ENCODE data around the gene SEMA4F. TPM values are rescaled to one million over a fixed set of nuclear protein-coding genes. Genes with fewer than 3 reads are reported as not detected.
A peak's percentile ranks its signal among the peaks of the same experiment; 100 is the strongest.

SEMA4F gene
- total RNA-seq, 2 donors from 2014 or later: 3.0 to 3.9 TPM

DNA sequence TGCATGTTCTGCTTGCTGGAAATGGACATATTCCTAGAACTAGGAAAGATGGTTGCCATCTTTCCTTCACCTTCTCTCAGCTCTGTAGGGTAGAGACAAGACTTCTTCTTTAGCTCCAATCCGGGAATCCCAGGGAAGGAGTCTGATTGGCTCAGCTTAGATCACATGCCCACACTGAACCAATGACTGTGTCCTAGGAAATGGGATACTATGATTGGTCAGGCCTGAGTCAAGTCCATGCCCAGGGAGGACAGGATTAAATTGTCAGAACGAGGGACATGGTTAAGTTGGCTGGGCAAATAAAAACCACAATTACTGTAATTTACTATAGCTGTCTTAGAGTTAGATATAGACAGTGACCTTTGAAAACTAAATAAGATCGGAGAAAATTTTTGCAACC is 31.4 kb downstream of the SEMA4F start:
- Histone ChIP-seq H3K36me3 (no peaks in the 10 kb centered on the region), H3K4me1 (no peaks in the 10 kb centered on the region), H3K27ac (no peak overlapping the region), H3K9me3 (no peaks in the 10 kb centered on the region), H3K27me3 (no peaks in the 10 kb centered on the region), H3K4me3 (no peak overlapping the region)
- no peak for DNase-seq (ENCODE audit: low spot score)
- TF ChIP-seq, protein P1, sequence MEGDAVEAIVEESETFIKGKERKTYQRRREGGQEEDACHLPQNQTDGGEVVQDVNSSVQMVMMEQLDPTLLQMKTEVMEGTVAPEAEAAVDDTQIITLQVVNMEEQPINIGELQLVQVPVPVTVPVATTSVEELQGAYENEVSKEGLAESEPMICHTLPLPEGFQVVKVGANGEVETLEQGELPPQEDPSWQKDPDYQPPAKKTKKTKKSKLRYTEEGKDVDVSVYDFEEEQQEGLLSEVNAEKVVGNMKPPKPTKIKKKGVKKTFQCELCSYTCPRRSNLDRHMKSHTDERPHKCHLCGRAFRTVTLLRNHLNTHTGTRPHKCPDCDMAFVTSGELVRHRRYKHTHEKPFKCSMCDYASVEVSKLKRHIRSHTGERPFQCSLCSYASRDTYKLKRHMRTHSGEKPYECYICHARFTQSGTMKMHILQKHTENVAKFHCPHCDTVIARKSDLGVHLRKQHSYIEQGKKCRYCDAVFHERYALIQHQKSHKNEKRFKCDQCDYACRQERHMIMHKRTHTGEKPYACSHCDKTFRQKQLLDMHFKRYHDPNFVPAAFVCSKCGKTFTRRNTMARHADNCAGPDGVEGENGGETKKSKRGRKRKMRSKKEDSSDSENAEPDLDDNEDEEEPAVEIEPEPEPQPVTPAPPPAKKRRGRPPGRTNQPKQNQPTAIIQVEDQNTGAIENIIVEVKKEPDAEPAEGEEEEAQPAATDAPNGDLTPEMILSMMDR (IDR thresholded peaks at IDR 0.05): no peak

DNA sequence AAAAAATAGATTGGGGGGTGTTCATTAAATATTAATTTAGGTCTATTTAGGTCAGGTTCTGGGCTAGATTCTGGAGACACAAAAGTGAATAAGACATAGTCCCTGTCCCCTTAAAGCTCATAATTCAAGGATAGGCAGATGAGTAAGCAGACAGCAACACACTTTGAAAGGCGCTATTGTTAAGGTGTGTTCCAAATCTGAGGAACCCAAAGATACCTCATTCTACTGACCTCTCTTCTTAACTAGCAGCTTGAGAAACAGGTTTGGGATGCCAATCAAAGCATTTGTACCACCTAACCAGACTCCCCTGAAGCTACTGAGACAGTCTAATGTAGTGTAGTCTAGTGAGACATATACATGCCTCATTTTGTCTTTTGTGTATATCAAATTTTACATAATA is 34.8 kb downstream of the SEMA4F start:
- TF ChIP-seq, protein P1 (IDR thresholded peaks at IDR 0.05): no peak
- H3K4me3 ChIP-seq: no peak overlapping the region

DNA sequence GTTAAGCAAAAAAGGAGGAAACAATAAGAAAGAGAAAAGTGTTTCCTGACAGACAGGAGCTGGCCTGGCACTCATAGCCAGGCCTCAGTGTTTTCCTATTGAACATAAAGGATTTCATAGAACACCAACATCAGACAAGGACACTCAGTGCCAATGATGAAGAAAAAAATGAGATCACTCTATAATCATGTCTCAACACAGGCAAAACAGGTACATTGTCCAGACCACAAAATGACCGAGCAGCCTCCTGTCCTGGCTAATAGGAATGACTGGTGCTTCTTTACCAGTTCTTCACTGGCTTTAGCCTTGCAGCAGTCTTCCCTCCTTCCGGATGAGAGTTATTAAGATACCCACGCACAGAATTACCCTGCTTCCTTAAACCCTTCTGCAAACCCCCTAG is 35.6 kb downstream of the SEMA4F start:
- Histone ChIP-seq H3K4me1 (no peaks in the 10 kb centered on the region), H3K36me3 (no peaks in the 10 kb centered on the region), H3K27ac (no peak overlapping the region), H3K4me3 (no peak overlapping the region), H3K27me3 (no peaks in the 10 kb centered on the region), H3K9me3 (no peaks in the 10 kb centered on the region)
- TF ChIP-seq, protein P1 (IDR thresholded peaks at IDR 0.05): no peak
- no peak for DNase-seq (ENCODE audit: low spot score)

More for the DNA sequence above, 34.8 kb downstream of the SEMA4F start:
- Histone ChIP-seq H3K27me3 (no peaks in the 10 kb centered on the region), H3K4me1 (no peaks in the 10 kb centered on the region), H3K36me3 (no peaks in the 10 kb centered on the region), H3K27ac (no peak overlapping the region), H3K9me3 (no peaks in the 10 kb centered on the region)
- no peak for DNase-seq (ENCODE audit: low spot score)

DNA sequence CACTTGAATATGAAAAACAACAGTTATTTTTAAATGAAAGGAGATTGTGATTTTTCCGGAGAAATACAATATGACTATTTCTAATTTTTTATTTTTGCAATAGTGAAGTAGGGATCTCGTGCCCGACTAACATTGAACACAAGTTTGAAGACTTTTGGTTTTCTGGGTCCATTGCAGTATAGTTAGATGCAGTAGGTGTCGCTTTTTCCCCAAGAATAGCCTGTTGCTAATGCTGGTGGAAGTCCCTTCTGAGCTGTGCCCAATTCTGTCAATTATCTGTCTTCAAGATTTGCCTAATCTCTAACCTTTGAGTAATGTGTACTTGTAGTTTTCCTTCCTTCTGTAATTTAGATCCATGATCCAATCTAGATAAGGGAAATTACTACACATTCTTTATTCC is 36.5 kb downstream of the SEMA4F start:
- DNase-seq (ENCODE audit: low spot score): no peak
- Histone ChIP-seq H3K9me3 (no peaks in the 10 kb centered on the region), H3K36me3 (no peaks in the 10 kb centered on the region), H3K4me1 (no peaks in the 10 kb centered on the region), H3K4me3 (no peak overlapping the region), H3K27me3 (no peaks in the 10 kb centered on the region), H3K27ac (no peak overlapping the region)
- TF ChIP-seq, protein P1 (IDR thresholded peaks at IDR 0.05): peak; percentile 41 to 79

DNA sequence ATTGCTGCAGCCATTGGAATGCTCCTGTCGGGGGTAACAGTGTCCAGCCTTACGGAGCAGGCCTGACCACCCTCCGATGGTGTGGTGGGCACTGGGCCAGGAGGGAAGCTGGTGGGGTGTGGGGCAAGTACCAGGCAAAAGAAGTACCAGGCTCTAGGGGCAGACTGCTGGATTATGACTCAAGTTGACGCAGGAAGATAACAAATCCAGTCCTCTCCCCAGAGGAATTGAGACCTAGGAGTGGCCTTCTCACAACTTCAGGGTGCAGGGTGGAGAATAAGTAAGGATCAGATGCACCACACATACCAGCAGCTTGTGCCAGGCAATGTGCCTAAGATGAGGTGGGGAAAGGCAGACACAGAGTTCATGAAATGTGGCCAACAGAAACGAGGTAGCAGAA is 37.9 kb downstream of the SEMA4F start:
- Histone ChIP-seq H3K27ac (no peak overlapping the region), H3K4me1 (no peaks in the 10 kb centered on the region), H3K4me3 (no peak overlapping the region), H3K36me3 (no peaks in the 10 kb centered on the region), H3K9me3 (no peaks in the 10 kb centered on the region), H3K27me3 (no peaks in the 10 kb centered on the region)
- DNase-seq (ENCODE audit: low spot score): no peak
- TF ChIP-seq, protein P1 (IDR thresholded peaks at IDR 0.05): no peak

DNA sequence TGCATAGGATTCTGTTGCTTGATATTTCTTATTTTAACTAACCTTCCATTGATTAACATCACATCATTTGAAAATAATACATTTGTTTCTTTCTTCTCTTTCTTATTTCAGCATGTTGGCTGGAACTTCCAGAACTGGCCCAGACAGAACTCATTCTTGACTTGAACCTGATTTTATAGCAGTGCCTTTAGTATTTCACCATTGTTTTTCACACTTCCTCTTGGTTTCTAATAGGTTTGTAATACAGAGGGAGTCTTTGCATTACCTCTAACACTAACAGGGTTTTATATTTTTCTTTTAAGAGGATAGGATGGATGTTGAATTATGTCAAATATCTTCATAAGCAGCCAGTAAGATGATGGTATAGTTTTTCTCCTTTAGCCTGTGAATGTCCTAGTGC is 39.2 kb downstream of the SEMA4F start:
- no peak overlapping the region for H3K27ac ChIP-seq
- H3K9me3 ChIP-seq: no peaks in the 10 kb centered on the region
- H3K4me1 ChIP-seq: no peaks in the 10 kb centered on the region
- H3K4me3 ChIP-seq: no peak overlapping the region
- H3K27me3 ChIP-seq: no peaks in the 10 kb centered on the region
- TF ChIP-seq, protein P1 (IDR thresholded peaks at IDR 0.05): no peak
- no peak for DNase-seq (ENCODE audit: low spot score)
- no peaks in the 10 kb centered on the region for H3K36me3 ChIP-seq
